Endothelial cell of umbilical vein (primary cell): ENCODE results near the gene PAPOLA. TPM values are rescaled to one million over a fixed set of nuclear protein-coding genes. Genes with fewer than 3 reads are reported as not detected.

Experiments used
- BruUV-seq: library from RNA; stranded (reverse); fragments of 400-500 nt; replicated peaks from 2 replicates; lab custom pipeline; 2021; lab: Mats Ljungman, UMichigan
- CTCF ChIA-PET: fragments of 300-600, 350-600 bp; sonication (Branson Sonifier 250); formaldehyde crosslinking; loops from one replicate; lab custom pipeline; 2021; ENCODE audit warnings: antibody characterized with exemption, inconsistent platforms; lab: Charles Lee
- POLR2A ChIA-PET: fragments of 300-600, 350-600 bp; sonication (Branson Sonifier 250); formaldehyde crosslinking; loops from one replicate; lab custom pipeline; 2021; ENCODE audit warnings: antibody characterized with exemption, inconsistent platforms; lab: Charles Lee
- DNase-seq: peaks from one replicate; pipeline ENCODE4 v3.0.0-alpha.2; 2011; ENCODE audit warnings: low read depth, low spot score
- FAIRE-seq: peaks from 2 replicates; lab custom pipeline; 2011; peaks lifted over from hg19 to GRCh38; lab: Jason Lieb, UNC
- H2AFZ ChIP-seq: 2 replicates; pipeline ENCODE4 v1.6.0; 2012; ENCODE audit warnings: low read depth, low read length, control low read depth, inconsistent platforms
- H3K27ac ChIP-seq: 2 replicates; pipeline ENCODE4 v1.5.1; 2011; ENCODE audit warnings: low read depth, mild to moderate bottlenecking, control low read depth, low read length, moderate library complexity; ENCODE audit not compliant: insufficient read depth
- H3K27me3 ChIP-seq, 2 experiments: 2 replicates each; pipeline versions ENCODE4 v1.6.0 to v1.6.1; 2011; ENCODE audit warnings: low read length in 2 of 2, mixed read lengths in 1 of 2; ENCODE audit not compliant: control insufficient read depth in 2 of 2, insufficient read depth in 2 of 2
- H3K36me3 ChIP-seq, 2 experiments: 2 replicates in 1 of 2; 3 replicates in 1 of 2; pipeline ENCODE4 v1.5.1; 2011; ENCODE audit warnings: low read length in 2 of 2, mild to moderate bottlenecking in 1 of 2, moderate library complexity in 1 of 2; ENCODE audit not compliant: control insufficient read depth in 2 of 2, insufficient read depth in 2 of 2; ENCODE audit errors: extremely low read depth in 1 of 2
- H3K4me1 ChIP-seq: 3 replicates; pipeline ENCODE4 v1.5.1; 2011; ENCODE audit warnings: mild to moderate bottlenecking, low read length; ENCODE audit not compliant: control insufficient read depth, insufficient read depth; ENCODE audit errors: extremely low read depth
- H3K4me2 ChIP-seq: 2 replicates; pipeline ENCODE4 v1.6.1; 2011; ENCODE audit warnings: low read length, control low read depth, mixed read lengths; ENCODE audit not compliant: insufficient read depth
- H3K4me3 ChIP-seq, 3 experiments: fragments of 200-600 bp in 1 of 3; sonication (generic), shearing (Covaris generic) in 1 of 3; replicated peaks in 1 of 3; 2 replicates each; pipeline ENCODE4 v1.5.1; 2011 to 2016; ENCODE audit warnings: control low read depth in 3 of 3, low read length in 3 of 3, mild to moderate bottlenecking in 2 of 3, inconsistent platforms in 1 of 3, low read depth in 1 of 3, moderate library complexity in 1 of 3; ENCODE audit not compliant: insufficient read depth in 1 of 3
- H3K79me2 ChIP-seq: 2 replicates; pipeline ENCODE4 v1.6.0; 2012; ENCODE audit warnings: low read length, inconsistent platforms; ENCODE audit not compliant: control insufficient read depth, insufficient read depth
- H3K9ac ChIP-seq: replicated peaks from 2 replicates; pipeline ENCODE3; 2011; ENCODE audit warnings: low read length, control low read depth; ENCODE audit not compliant: insufficient read depth; ENCODE audit errors: extremely low read depth
- H3K9me1 ChIP-seq: replicated peaks from 3 replicates; pipeline ENCODE4 v1.6.0; 2011; ENCODE audit warnings: mild to moderate bottlenecking, low read length; ENCODE audit not compliant: control insufficient read depth, insufficient read depth; ENCODE audit errors: extremely low read depth
- H3K9me3 ChIP-seq: replicated peaks from 2 replicates; pipeline ENCODE4 v1.5.1; 2012; ENCODE audit warnings: low read length, inconsistent platforms; ENCODE audit not compliant: control insufficient read depth, insufficient read depth
- H4K20me1 ChIP-seq: replicated peaks from 2 replicates; pipeline ENCODE3; 2011; ENCODE audit warnings: mild to moderate bottlenecking, low read length; ENCODE audit not compliant: control insufficient read depth, insufficient read depth; ENCODE audit errors: extremely low read depth
- EZH2 ChIP-seq: IDR thresholded peaks from 2 replicates; pipeline ENCODE4 v1.6.1; 2012; ENCODE audit warnings: borderline replicate concordance, low read depth, mild to moderate bottlenecking, moderate library complexity, low read length, inconsistent platforms; ENCODE audit not compliant: severe bottlenecking
- GATA2 ChIP-seq: IDR thresholded peaks from 2 replicates; pipeline ENCODE4 v1.7.0; 2011; ENCODE audit warnings: low read depth, mild to moderate bottlenecking, moderate library complexity, mixed read lengths, low read length; ENCODE audit not compliant: insufficient read length, insufficient read depth
- JUN ChIP-seq: IDR thresholded peaks from 2 replicates; pipeline ENCODE4 v1.6.1; 2011; ENCODE audit warnings: borderline replicate concordance, low read depth; ENCODE audit not compliant: insufficient read length, insufficient read depth
- MAX ChIP-seq: IDR thresholded peaks from 2 replicates; pipeline ENCODE4 v1.6.1; 2011; ENCODE audit not compliant: insufficient read depth, insufficient read length
- MYC ChIP-seq: IDR thresholded peaks from one replicate; pipeline ENCODE4 v1.6.1; 2011; ENCODE audit warnings: mild to moderate bottlenecking, low read depth, low read length
- POLR2AphosphoS5 ChIP-seq: IDR thresholded peaks from 2 replicates; pipeline ENCODE4 v1.6.1; 2012; ENCODE audit warnings: low read depth, mild to moderate bottlenecking, control low read depth, low read length, moderate library complexity; ENCODE audit not compliant: insufficient read depth
- dilution Hi-C: fragments of 300-500 bp; cut with MboI; formaldehyde crosslinking; loops from one replicate; pipeline ENCODE4 v1.15.0; 2019; ENCODE audit warnings: low sequenced_read_pairs; ENCODE audit not compliant: extremely low pct_ligation_motif_present
- intact Hi-C: fragments of 100-400 bp; cut with micrococcal nuclease; formaldehyde crosslinking; loops from one replicate; pipeline ENCODE4 v1.10.0; 2022
- polyA plus RNA-seq, 4 experiments: library from polyadenylated mRNA; depleted of rRNA in 3 of 4; stranded (reverse) in 3 of 4; unstranded in 1 of 4; fragments of >200 nt; gene quantifications; 2 replicates each; pipeline versions ENCODE4 v1.2.1 to v1.2.3, GENCODE V29; 2011 to 2012; ENCODE audit warnings: missing spikeins in 1 of 4
- total RNA-seq: library from RNA; stranded (reverse); gene quantifications from 2 replicates; pipeline ENCODE4 v1.2.3, GENCODE V29; 2021

PAPOLA gene
- total and polyA plus RNA-seq, 2 donors (not counting 3 experiments of a cell fraction or from before 2014, with no cell fraction given) = 75.4 to 184 TPM

- POLR2A ChIA-PET = no interaction called here
Observed at GRCh38 chr14:96482986-96483385, 19.2 kb upstream of the PAPOLA start.

GRCh38 chr14:96484399-96484798, 17.8 kb upstream of the PAPOLA start:
- Histone ChIP-seq H3K4me2 (no peak overlapping the region), H3K4me3 (no peak overlapping the region), H3K27me3 (no peaks in the 10 kb centered on the region), H2AFZ (no peak overlapping the region), H3K27ac (no peak overlapping the region), H3K9ac (no peak overlapping the region), H3K9me3 (no peaks in the 10 kb centered on the region), H4K20me1 (no peaks in the 10 kb centered on the region), H3K79me2 (no peaks in the 10 kb centered on the region), H3K36me3 (no peaks in the 10 kb centered on the region), H3K9me1 (no peaks in the 10 kb centered on the region), H3K4me1 (no peaks in the 10 kb centered on the region)
- no TSS peak for BruUV-seq
- no peak for TF ChIP-seq POLR2AphosphoS5
- TF ChIP-seq MYC = no peak
- TF ChIP-seq MAX = no peak
- no peak for TF ChIP-seq JUN
- ChIA-PET CTCF (no interaction called here), POLR2A (no interaction called here)
- intact Hi-C loops (no loop called here), dilution Hi-C loops (no loop called here)
- FAIRE-seq = no peak
- no peak for DNase-seq

More at GRCh38 chr14:96482986-96483385, 19.2 kb upstream of the PAPOLA start:
- dilution Hi-C loops (no loop called here), intact Hi-C loops (no loop called here)
- BruUV-seq = no TSS peak
- Histone ChIP-seq H3K36me3 (no peaks in the 10 kb centered on the region), H2AFZ (no peak overlapping the region), H3K9me1 (no peaks in the 10 kb centered on the region), H3K27ac (no peak overlapping the region), H3K9me3 (no peaks in the 10 kb centered on the region), H3K4me1 (no peaks in the 10 kb centered on the region), H3K27me3 (no peaks in the 10 kb centered on the region), H3K4me3 (no peak overlapping the region), H3K9ac (no peak overlapping the region), H3K4me2 (no peak overlapping the region), H4K20me1 (no peaks in the 10 kb centered on the region), H3K79me2 (no peaks in the 10 kb centered on the region)
- no peak for FAIRE-seq
- CTCF ChIA-PET = interaction anchor here (0.9 kb wide), 1 partner anchor 208 kb away, joined by 3 read pairs; no protein-coding TSS in a partner anchor
- no peak for DNase-seq
- TF ChIP-seq EZH2 (no peak), MAX (no peak), GATA2 (no peak), MYC (no peak)
